22Rv1 (cell line): ENCODE results near the gene ARHGAP23.
"Not testable (repeated sequence)": the region's sequence is repeated elsewhere in the genome, so short reads cannot be mapped to it uniquely, and the experiment has no call there.

Experiments used
- H3K27ac ChIP-seq: fragments of 450-650 bp; 2 replicates; pipeline ENCODE4 v1.5.1; 2017
- ZFX ChIP-seq: fragments of 450-650 bp; IDR thresholded peaks from 2 replicates; pipeline ENCODE4 v1.6.1; 2017; ENCODE audit warnings: antibody characterized with exemption, borderline replicate concordance
- TF ChIP-seq, protein P1 (sequence below): fragments of 450-650 bp; IDR thresholded peaks from 2 replicates; pipeline ENCODE4 v1.5.1; 2017; ENCODE audit warnings: mild to moderate bottlenecking

The ARHGAP23 gene

DNA sequence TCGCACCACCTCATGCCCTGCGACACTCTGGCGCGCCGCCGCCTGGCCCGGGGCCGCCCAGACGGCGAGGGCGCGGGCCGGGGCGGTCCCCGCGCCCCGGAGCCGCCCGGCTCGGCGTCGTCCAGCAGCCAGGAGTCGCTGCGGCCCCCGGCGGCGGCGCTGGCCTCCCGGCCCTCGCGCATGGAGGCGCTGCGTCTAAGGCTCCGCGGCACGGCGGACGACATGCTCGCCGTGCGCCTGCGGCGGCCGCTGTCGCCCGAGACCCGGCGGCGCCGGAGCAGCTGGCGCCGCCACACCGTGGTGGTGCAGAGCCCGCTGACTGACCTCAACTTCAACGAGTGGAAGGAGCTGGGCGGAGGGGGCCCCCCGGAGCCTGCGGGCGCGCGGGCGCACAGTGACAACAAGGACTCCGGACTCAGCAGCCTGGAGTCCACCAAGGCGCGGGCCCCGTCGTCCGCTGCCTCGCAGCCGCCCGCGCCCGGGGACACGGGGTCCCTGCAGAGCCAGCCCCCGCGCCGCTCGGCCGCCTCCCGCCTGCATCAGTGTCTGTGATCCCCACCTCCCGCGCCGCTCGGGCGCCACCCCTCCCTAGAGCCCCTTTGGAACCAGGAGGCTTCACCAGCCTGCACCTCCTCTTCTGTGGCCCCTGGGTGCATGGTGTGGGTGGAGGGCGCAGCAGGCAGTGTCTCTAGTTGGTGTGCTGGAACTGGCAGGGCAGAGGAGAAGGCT, 82.3 kb downstream of the ARHGAP23 start:
- H3K27ac ChIP-seq, result 0 out of 2 replicates have a peak overlapping the region, but pooled peaks have one; percentile 35
- no peak for TF ChIP-seq ZFX
- TF ChIP-seq, protein P1, sequence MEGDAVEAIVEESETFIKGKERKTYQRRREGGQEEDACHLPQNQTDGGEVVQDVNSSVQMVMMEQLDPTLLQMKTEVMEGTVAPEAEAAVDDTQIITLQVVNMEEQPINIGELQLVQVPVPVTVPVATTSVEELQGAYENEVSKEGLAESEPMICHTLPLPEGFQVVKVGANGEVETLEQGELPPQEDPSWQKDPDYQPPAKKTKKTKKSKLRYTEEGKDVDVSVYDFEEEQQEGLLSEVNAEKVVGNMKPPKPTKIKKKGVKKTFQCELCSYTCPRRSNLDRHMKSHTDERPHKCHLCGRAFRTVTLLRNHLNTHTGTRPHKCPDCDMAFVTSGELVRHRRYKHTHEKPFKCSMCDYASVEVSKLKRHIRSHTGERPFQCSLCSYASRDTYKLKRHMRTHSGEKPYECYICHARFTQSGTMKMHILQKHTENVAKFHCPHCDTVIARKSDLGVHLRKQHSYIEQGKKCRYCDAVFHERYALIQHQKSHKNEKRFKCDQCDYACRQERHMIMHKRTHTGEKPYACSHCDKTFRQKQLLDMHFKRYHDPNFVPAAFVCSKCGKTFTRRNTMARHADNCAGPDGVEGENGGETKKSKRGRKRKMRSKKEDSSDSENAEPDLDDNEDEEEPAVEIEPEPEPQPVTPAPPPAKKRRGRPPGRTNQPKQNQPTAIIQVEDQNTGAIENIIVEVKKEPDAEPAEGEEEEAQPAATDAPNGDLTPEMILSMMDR, result peak; percentile 65

DNA sequence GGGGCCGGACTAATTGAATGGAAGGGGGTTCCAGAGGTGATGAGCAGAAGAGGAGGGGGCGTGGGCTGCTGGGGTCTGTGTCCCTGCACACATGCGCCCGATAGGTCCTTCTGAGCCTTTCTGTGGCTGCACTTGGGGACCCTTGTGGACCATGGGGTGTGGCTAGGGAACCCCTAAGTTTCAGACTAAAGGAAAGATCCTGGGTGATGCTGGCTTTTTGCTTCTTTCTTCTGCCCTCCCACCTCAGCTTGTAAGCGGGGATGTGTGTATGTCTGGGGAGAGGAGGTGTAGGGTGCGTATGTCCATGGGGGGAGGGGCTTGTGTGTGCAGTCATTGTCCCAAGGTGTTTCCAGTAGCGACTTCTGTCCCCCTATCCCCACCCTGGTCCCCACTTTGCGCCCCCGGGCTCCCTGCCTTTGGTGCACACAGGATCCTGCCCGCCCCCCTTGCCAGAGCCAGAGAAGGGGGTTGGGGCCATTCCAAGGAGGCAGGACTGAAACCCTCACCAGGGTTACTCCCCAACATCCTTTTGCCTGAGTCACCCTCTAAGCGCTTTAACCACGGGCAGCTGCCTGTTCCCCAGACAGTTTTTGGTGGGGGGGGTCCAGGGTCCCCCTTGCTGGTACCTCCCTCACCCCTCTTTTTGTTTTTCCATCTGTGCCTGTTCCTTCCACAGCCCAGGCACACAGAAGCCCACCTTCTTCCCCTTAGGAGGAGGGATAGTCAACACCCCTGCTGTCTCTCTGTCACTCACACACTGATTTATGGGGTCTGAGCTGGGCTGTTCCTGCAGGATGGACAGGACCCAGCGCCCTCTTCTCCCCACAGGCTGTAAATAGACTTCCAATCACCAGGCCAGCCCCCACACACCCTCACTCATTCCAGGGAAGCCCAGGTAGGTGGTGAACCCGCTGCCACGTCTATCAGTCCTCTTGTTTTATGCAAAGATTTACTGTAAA, 83.2 kb downstream of the ARHGAP23 start:
- TF ChIP-seq, protein P1, result no peak
- no peak for TF ChIP-seq ZFX
- no peak overlapping the region for H3K27ac ChIP-seq

DNA sequence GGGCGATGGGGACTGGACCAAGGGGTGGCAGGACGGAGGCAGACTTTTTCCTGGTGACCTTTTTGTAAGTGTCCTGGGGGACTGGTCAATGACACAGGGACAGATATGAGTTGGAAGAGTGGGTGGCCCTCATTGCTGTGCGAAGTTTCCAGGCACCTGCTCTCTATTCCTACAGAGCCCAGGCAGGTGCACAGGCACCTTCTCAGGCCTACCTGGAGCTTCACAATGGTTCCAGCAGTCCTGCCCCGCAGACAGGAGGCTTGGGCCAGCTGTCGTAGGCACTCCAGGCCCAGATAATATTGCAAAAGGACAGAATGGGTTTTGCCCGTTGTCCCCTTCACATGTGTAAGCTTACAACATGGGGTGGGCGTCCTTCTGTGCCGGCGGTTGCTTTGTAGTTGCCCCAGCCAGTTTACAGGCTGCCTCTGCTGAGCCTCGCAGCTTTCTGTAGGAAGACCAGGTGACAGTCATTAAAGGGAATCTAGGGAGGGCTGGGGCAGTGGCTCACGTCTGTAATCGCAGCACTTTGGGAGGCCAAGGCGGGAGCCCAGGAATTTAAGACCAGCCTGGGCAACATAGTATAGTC, 84.3 kb downstream of the ARHGAP23 start:
- no peak overlapping the region for H3K27ac ChIP-seq
- TF ChIP-seq, protein P1, result no peak
- TF ChIP-seq ZFX, result no peak

DNA sequence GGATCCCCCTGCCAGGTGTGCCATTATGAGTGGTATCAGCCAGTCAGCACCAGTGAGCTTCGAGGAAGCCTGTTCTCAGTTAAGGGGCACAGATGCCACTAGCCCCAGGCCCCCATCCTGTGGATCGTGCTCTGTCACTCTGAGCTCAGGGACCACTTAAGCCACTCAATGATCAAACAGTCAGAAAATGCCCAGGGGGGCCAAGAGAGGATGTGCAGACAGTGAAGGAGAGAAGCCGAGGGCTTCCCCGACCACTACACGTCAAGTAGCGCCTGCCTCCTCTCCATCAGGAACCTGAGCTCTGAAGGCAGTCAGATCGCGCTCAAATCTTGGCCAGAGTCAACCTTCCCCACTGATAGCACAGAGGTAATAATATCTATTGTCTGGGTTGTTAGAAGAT, 98.3 kb downstream of the ARHGAP23 start:
- not testable (repeated sequence) for H3K27ac ChIP-seq

DNA sequence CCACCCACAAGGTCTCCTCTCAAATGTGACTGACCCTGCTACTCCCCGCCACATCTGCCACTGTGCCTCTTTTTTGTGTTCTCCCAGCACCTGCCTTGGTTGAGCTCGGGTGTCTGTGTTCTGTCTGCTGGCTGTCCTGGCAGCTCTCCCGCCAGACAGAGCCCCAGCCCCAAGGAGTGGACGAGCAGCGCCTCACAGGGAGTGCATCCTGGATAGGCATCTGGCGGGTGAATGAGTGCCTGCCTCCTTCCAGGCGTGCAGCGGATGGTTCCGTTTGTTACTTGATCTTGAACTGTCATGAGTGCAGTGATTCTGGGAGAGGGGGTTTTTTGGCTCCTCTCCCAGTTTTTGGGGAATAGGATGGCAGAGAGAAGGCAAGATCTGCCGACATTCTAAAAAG, 99.9 kb downstream of the ARHGAP23 start:
- not testable (repeated sequence) for H3K27ac ChIP-seq

DNA sequence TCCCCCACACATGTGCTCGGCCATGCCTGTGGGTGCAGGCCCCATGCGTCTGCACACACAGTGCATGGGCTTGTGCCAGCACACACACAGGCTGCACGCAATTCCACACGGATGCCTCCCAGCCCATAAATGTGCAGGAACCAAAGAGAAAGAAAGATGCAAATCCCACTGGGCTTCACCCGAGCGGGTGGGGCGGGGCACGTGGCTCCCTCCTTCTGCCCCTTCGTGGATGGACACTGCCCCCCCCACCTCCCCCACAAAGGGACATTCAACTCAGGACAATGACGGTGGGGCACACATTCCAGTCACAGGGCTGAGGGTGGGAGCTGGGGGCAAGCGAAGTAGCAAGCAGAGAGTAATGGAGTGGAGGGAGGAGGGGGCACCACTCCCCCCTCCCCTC, 102.6 kb downstream of the ARHGAP23 start:
- not testable (repeated sequence) for H3K27ac ChIP-seq

DNA sequence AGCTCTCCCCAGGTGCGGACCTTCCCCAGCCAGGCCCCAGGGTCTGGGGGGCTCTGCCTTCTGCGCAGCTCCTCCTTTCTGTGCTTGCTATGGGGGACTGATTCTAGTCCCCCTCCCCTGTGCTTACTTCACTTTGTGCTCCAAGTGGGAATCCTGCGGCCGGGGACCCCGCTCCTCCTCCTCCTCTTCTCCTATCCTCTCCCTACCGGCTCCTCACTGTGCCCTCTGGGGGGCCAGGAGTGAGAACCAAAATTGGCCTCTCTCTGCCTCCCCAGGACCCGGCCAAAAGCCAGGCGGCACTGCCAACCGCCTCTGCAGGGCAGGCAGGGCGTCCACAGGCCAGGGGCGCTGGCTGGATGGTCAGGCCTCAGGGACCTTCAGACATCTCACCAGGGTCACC, 103.5 kb downstream of the ARHGAP23 start:
- H3K27ac ChIP-seq, result not testable (repeated sequence)

DNA sequence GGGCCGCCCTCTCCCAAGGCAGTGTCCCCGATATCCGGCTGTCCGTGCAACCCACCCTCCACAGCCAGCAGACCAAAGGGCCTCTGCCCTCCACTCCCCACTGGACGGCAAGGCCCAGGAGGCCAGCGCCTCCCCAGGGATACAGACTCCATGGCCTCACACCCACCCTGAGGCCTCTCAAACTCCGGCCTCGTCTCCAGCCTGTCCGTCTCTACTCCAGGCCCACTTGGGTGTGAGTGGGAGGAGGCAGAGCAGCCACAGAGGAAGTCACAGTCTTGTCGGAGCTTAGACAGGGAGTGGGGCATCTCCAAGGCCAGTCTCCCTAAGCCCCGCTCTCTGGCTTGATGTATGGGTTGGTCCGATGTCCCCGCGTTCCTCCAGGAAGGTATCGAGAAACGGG, 104.2 kb downstream of the ARHGAP23 start:
- no peak for TF ChIP-seq ZFX
- TF ChIP-seq, protein P1, result no peak

DNA sequence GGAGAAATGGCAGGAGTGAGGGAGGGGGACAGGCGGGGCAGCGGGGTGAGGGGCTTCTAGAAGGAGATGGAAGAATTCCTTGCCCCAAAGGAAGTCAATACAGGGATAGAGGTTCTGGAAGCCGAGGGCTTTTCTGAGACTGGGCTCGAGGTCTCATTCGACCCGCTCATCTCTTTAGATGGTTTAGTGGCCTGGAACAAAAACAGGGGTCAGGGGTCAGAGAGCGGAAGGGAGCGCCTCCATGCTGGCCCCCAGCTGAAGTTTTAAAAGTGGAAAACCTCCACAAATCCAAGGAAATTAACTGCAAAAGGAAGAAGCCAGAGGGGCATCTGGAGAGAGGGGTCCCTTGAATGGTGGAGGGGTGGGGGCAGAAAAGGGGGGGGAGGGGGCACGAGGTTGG, 105.0 kb downstream of the ARHGAP23 start:
- no peak overlapping the region for H3K27ac ChIP-seq
- no peak for TF ChIP-seq ZFX
- TF ChIP-seq, protein P1, result no peak

More for the DNA sequence above, 104.2 kb downstream of the ARHGAP23 start:
- no peak overlapping the region for H3K27ac ChIP-seq
